Measurements from ENCODE around the gene SLIT3. TPM values are rescaled to one million over a fixed set of nuclear protein-coding genes. Genes with fewer than 3 reads are reported as not detected.
A peak's percentile ranks its signal among the peaks of the same experiment; 100 is the strongest.

Gene SLIT3
- total RNA-seq, 1 donor from 2014 or later, result 3.1 TPM

- no peak for TF ChIP-seq CTCF (conservative IDR thresholded peaks at IDR 0.05; ENCODE audit: low read depth, low read length)
- no peak for DNase-seq (ENCODE audit: low read depth)
- no peak overlapping the region for H3K4me3 ChIP-seq (ENCODE audit: low read depth, low read length)
Observed at GRCh38 chr5:169307646-169308045, 6.7 kb upstream of the SLIT3 start.

GRCh38 chr5:169305366-169305765, 4.4 kb upstream of the SLIT3 start:
- no peak for DNase-seq (ENCODE audit: low read depth)
- no peak for TF ChIP-seq CTCF (conservative IDR thresholded peaks at IDR 0.05; ENCODE audit: low read depth, low read length)
- no peak overlapping the region for H3K4me3 ChIP-seq (ENCODE audit: low read depth, low read length)

GRCh38 chr5:169304175-169304574, 3.2 kb upstream of the SLIT3 start:
- no peak overlapping the region for H3K4me3 ChIP-seq (ENCODE audit: low read depth, low read length)
- no peak for TF ChIP-seq CTCF (conservative IDR thresholded peaks at IDR 0.05; ENCODE audit: low read depth, low read length)

GRCh38 chr5:169303119-169303515, 2.2 kb upstream of the SLIT3 start:
- DNase-seq (ENCODE audit: low read depth), result no peak
- no peak overlapping the region for H3K4me3 ChIP-seq (ENCODE audit: low read depth, low read length)
- TF ChIP-seq CTCF (conservative IDR thresholded peaks at IDR 0.05; ENCODE audit: low read depth, low read length), result no peak

More at GRCh38 chr5:169304175-169304574, 3.2 kb upstream of the SLIT3 start:
- DNase-seq (ENCODE audit: low read depth), result no peak

- H3K4me3 ChIP-seq (ENCODE audit: low read depth, low read length), result no peak overlapping the region
- DNase-seq (ENCODE audit: low read depth), result peak; percentile 15
- peak; percentile 94 for TF ChIP-seq CTCF (conservative IDR thresholded peaks at IDR 0.05; ENCODE audit: low read depth, low read length)
Observed at GRCh38 chr5:169302491-169303118, 1.7 kb upstream of the SLIT3 start.

GRCh38 chr5:169301986-169302385, 1.0 kb upstream of the SLIT3 start:
- no peak for DNase-seq (ENCODE audit: low read depth)
- no peak overlapping the region for H3K4me3 ChIP-seq (ENCODE audit: low read depth, low read length)
- no peak for TF ChIP-seq CTCF (conservative IDR thresholded peaks at IDR 0.05; ENCODE audit: low read depth, low read length)

GRCh38 chr5:169301386-169301934, 521 bp upstream of the SLIT3 start:
- DNase-seq (ENCODE audit: low read depth), result peak; percentile 1
- H3K4me3 ChIP-seq (ENCODE audit: low read depth, low read length), result peak overlapping the region; percentile 45
- no peak for TF ChIP-seq CTCF (conservative IDR thresholded peaks at IDR 0.05; ENCODE audit: low read depth, low read length)
